ENCODE results near the gene FUT6.

Gene FUT6

GRCh38 chr19:5804516-5805461, 34.7 kb downstream of the FUT6 start, which contains the start of gene NRTN:
TSS of gene NRTN (plus strand) at chr19:5805067. CDS start at chr19:5824166, 19,099 bp downstream.
- Histone ChIP-seq H4K20me1 (ENCODE audit: insufficient read depth, low read length, poor library complexity, severe bottlenecking) (no peaks in the 10 kb centered on the region), H3K9me3 (ENCODE audit: insufficient read depth, low read depth, low read length) (no peaks in the 10 kb centered on the region), H3K4me3 (ENCODE audit: low read length, poor library complexity, severe bottlenecking) (peak within 1 kb of the TSS; percentile 71), H3K27me3 (ENCODE audit: insufficient read depth, low read length, poor library complexity, severe bottlenecking) (no peaks in the 10 kb centered on the region), H3K9ac (ENCODE audit: low read depth, low read length, poor library complexity, severe bottlenecking) (peak within 1 kb of the TSS; percentile 73), H3K79me2 (ENCODE audit: insufficient read depth, low read length) (no peaks in the 10 kb centered on the region), H3F3A (ENCODE audit: low read depth) (no peaks in the 10 kb centered on the region), H3K4me1 (ENCODE audit: insufficient read depth, low read length, poor library complexity, severe bottlenecking) (peaks cover 5% of the 10 kb centered on the region), H3K4me2 (ENCODE audit: low read depth, low read length, poor library complexity, severe bottlenecking) (peak within 1 kb of the TSS; percentile 91), H2AFZ (ENCODE audit: low read length) (peak within 1 kb of the TSS; percentile 93), H3K9me2 (replicated peaks; ENCODE audit: low read depth, low read length) (no peaks in the 10 kb centered on the region), H3K36me3 (ENCODE audit: insufficient read depth, low read length) (no peaks in the 10 kb centered on the region)
- TF ChIP-seq EZH2phosphoT487 (IDR thresholded peaks at IDR 0.05; ENCODE audit: borderline replicate concordance), result no peak
- TF ChIP-seq CTCF (conservative IDR thresholded peaks at IDR 0.05; ENCODE audit: low read length), result no peak

- Histone ChIP-seq H3K36me3 (ENCODE audit: insufficient read depth, low read length) (no peaks in the 10 kb centered on the region), H3K4me2 (ENCODE audit: low read depth, low read length, poor library complexity, severe bottlenecking) (peak overlapping the region; percentile 91), H3K4me1 (ENCODE audit: insufficient read depth, low read length, poor library complexity, severe bottlenecking) (peaks cover 5% of the 10 kb centered on the region), H3K79me2 (ENCODE audit: insufficient read depth, low read length) (no peaks in the 10 kb centered on the region), H3K4me3 (ENCODE audit: low read length, poor library complexity, severe bottlenecking) (peak overlapping the region; percentile 71), H3K27me3 (ENCODE audit: insufficient read depth, low read length, poor library complexity, severe bottlenecking) (no peaks in the 10 kb centered on the region), H3K9me3 (ENCODE audit: insufficient read depth, low read depth, low read length) (no peaks in the 10 kb centered on the region), H3F3A (ENCODE audit: low read depth) (no peaks in the 10 kb centered on the region), H3K9ac (ENCODE audit: low read depth, low read length, poor library complexity, severe bottlenecking) (peak overlapping the region; percentile 73), H4K20me1 (ENCODE audit: insufficient read depth, low read length, poor library complexity, severe bottlenecking) (no peaks in the 10 kb centered on the region), H2AFZ (ENCODE audit: low read length) (peak overlapping the region; percentile 93), H3K9me2 (replicated peaks; ENCODE audit: low read depth, low read length) (no peaks in the 10 kb centered on the region)
- TF ChIP-seq CTCF (conservative IDR thresholded peaks at IDR 0.05; ENCODE audit: low read length) (peak; percentile 98), EZH2phosphoT487 (IDR thresholded peaks at IDR 0.05; ENCODE audit: borderline replicate concordance) (no peak)
These were observed 35.6 kb downstream of the FUT6 start for GRCh38 chr19:5803752-5804515.

- TF ChIP-seq CTCF (conservative IDR thresholded peaks at IDR 0.05; ENCODE audit: low read length) (no peak), EZH2phosphoT487 (IDR thresholded peaks at IDR 0.05; ENCODE audit: borderline replicate concordance) (no peak)
- Histone ChIP-seq H3K4me2 (ENCODE audit: low read depth, low read length, poor library complexity, severe bottlenecking) (peak overlapping the region; percentile 91), H4K20me1 (ENCODE audit: insufficient read depth, low read length, poor library complexity, severe bottlenecking) (no peaks in the 10 kb centered on the region), H3K4me1 (ENCODE audit: insufficient read depth, low read length, poor library complexity, severe bottlenecking) (peaks cover 5% of the 10 kb centered on the region), H3K4me3 (ENCODE audit: low read length, poor library complexity, severe bottlenecking) (peak overlapping the region; percentile 71), H3K9ac (ENCODE audit: low read depth, low read length, poor library complexity, severe bottlenecking) (peak overlapping the region; percentile 73), H3K79me2 (ENCODE audit: insufficient read depth, low read length) (no peaks in the 10 kb centered on the region), H3K9me3 (ENCODE audit: insufficient read depth, low read depth, low read length) (no peaks in the 10 kb centered on the region), H3F3A (ENCODE audit: low read depth) (no peaks in the 10 kb centered on the region), H3K27me3 (ENCODE audit: insufficient read depth, low read length, poor library complexity, severe bottlenecking) (no peaks in the 10 kb centered on the region), H2AFZ (ENCODE audit: low read length) (peak overlapping the region; percentile 93), H3K9me2 (replicated peaks; ENCODE audit: low read depth, low read length) (no peaks in the 10 kb centered on the region), H3K36me3 (ENCODE audit: insufficient read depth, low read length) (no peaks in the 10 kb centered on the region)
These were observed 36.1 kb downstream of the FUT6 start for GRCh38 chr19:5803441-5803751.

Measured in Loucy (cell line).